CD14-positive monocyte (primary cell): ENCODE data around the gene FRZB. TPM values are rescaled to one million over a fixed set of nuclear protein-coding genes. Genes with fewer than 3 reads are reported as not detected.

Experiments
- DNase-seq, 3 donors: peaks; one replicate each; pipeline ENCODE4 v3.0.0-alpha.2; 2011 to 2022
- H2AFZ ChIP-seq: 2 replicates; pipeline ENCODE4 v1.6.0; 2012; ENCODE audit warnings: mild to moderate bottlenecking, low read depth, low read length, inconsistent platforms; ENCODE audit not compliant: insufficient read depth, poor library complexity, severe bottlenecking
- H3K27ac ChIP-seq, 2 donors: 1 replicate in 1 of 2; 2 replicates in 1 of 2; pipeline ENCODE4 v1.5.1; 2012 to 2013; ENCODE audit warnings: low read length in 2 of 2, control low read depth in 1 of 2, inconsistent platforms in 1 of 2, low read depth in 1 of 2, mild to moderate bottlenecking in 1 of 2
- H3K27me3 ChIP-seq, 2 donors: one replicate each; pipeline versions ENCODE4 v1.6.0 to v1.6.1; 2011 to 2013; ENCODE audit warnings: low read length in 2 of 2; ENCODE audit not compliant: control insufficient read depth in 2 of 2, insufficient read depth in 2 of 2
- H3K36me3 ChIP-seq, 2 donors: replicated peaks in 1 of 2; 1 replicate in 1 of 2; 2 replicates in 1 of 2; pipeline versions ENCODE4 v1.5.1 to v1.6.1; 2012 to 2013; ENCODE audit warnings: low read length in 2 of 2, control low read depth in 1 of 2, inconsistent platforms in 1 of 2, mild to moderate bottlenecking in 1 of 2; ENCODE audit not compliant: insufficient read depth in 2 of 2, control insufficient read depth in 1 of 2
- H3K4me1 ChIP-seq, 2 donors: 1 replicate in 1 of 2; 2 replicates in 1 of 2; pipeline versions ENCODE4 v1.5.1 to v1.6.1; 2012 to 2013; ENCODE audit warnings: low read length in 2 of 2, control low read depth in 1 of 2, inconsistent platforms in 1 of 2, mild to moderate bottlenecking in 1 of 2, moderate library complexity in 1 of 2; ENCODE audit not compliant: insufficient read depth in 2 of 2, control insufficient read depth in 1 of 2
- H3K4me2 ChIP-seq: replicated peaks from 2 replicates; pipeline ENCODE3; 2012; ENCODE audit warnings: low read length, moderate library complexity, mild to moderate bottlenecking; ENCODE audit not compliant: poor library complexity, severe bottlenecking; ENCODE audit errors: extremely low read depth
- H3K4me3 ChIP-seq, 3 experiments: fragments of 200-600 bp in 1 of 3; sonication (generic) in 1 of 3; replicated peaks in 1 of 3; 1 replicate in 2 of 3; 2 replicates in 1 of 3; pipeline ENCODE4 v1.5.1; 2011 to 2013; ENCODE audit warnings: low read length in 3 of 3, mild to moderate bottlenecking in 3 of 3, control low read depth in 2 of 3, low read depth in 2 of 3, inconsistent platforms in 1 of 3, moderate library complexity in 1 of 3
- H3K79me2 ChIP-seq: 2 replicates; pipeline ENCODE4 v1.6.0; 2012; ENCODE audit warnings: mild to moderate bottlenecking, control low read depth, inconsistent platforms, low read length, moderate library complexity; ENCODE audit not compliant: insufficient read depth
- H3K9ac ChIP-seq: 2 replicates; pipeline ENCODE4 v1.6.0; 2017; ENCODE audit warnings: low read length, mild to moderate bottlenecking; ENCODE audit not compliant: insufficient read depth, poor library complexity, severe bottlenecking
- H3K9me3 ChIP-seq, 2 donors: replicated peaks in 1 of 2; 1 replicate in 1 of 2; 2 replicates in 1 of 2; pipeline versions ENCODE4 v1.5.1 to v1.6.1; 2012 to 2013; ENCODE audit warnings: low read length in 2 of 2, control low read depth in 1 of 2; ENCODE audit not compliant: control insufficient read depth in 1 of 2, insufficient read depth in 1 of 2
- H4K20me1 ChIP-seq: 2 replicates; pipeline ENCODE4 v1.6.0; 2012; ENCODE audit warnings: mild to moderate bottlenecking, low read length, control low read depth, moderate library complexity; ENCODE audit not compliant: insufficient read depth
- H3K27ac Mint-ChIP-seq, 7 donors: one replicate each; pipeline ENCODE4 v1.8.0; 2020; ENCODE audit warnings: mild to moderate bottlenecking in 7 of 7, mixed read lengths in 7 of 7, moderate library complexity in 6 of 7, inconsistent platforms in 2 of 7
- H3K27me3 Mint-ChIP-seq, 3 donors: one replicate each; pipeline ENCODE4 v1.8.0; 2021 to 2022; ENCODE audit warnings: low read depth in 3 of 3, mild to moderate bottlenecking in 3 of 3, mixed read lengths in 3 of 3, moderate library complexity in 3 of 3, inconsistent platforms in 1 of 3
- H3K36me3 Mint-ChIP-seq, 2 donors: one replicate each; pipeline ENCODE4 v1.8.0; 2020; ENCODE audit warnings: mixed read lengths in 2 of 2, inconsistent platforms in 1 of 2, mild to moderate bottlenecking in 1 of 2
- H3K4me1 Mint-ChIP-seq: one replicate; pipeline ENCODE4 v1.8.0; 2020; ENCODE audit warnings: mild to moderate bottlenecking, mixed read lengths
- H3K4me3 Mint-ChIP-seq, 2 donors: one replicate each; pipeline ENCODE4 v1.8.0; 2020; ENCODE audit warnings: mild to moderate bottlenecking in 2 of 2, mixed read lengths in 2 of 2, moderate library complexity in 1 of 2
- H3K9me3 Mint-ChIP-seq, 7 donors: one replicate each; pipeline ENCODE4 v1.8.0; 2020 to 2022; ENCODE audit warnings: mixed read lengths in 7 of 7, mild to moderate bottlenecking in 6 of 7, moderate library complexity in 6 of 7, inconsistent platforms in 2 of 7
- WGBS: methylation state at CpG from one replicate; pipeline ENCODE4 v1.1.5; 2013; ENCODE audit warnings: missing lambda C conversion rate; ENCODE audit not compliant: insufficient coverage; 5-methylcytosine and 5-hydroxymethylcytosine counted together
- intact Hi-C, 2 donors: fragments of 100-400 bp; cut with micrococcal nuclease; formaldehyde crosslinking; loops; one replicate each; pipeline versions ENCODE4 v1.15.0 to v1.15.1; 2023
- polyA plus RNA-seq, 3 donors: library from polyadenylated mRNA; depleted of rRNA in 1 of 3; unstranded in 2 of 3; stranded (reverse) in 1 of 3; fragments of 300-500 nt in 2 of 3; fragments of >200 nt in 1 of 3; fragmentation: Illumina TruSeq in 2 of 3; gene quantifications; 1 replicate in 2 of 3; 2 replicates in 1 of 3; pipeline ENCODE4 v1.2.3, GENCODE V29; 2012 to 2021
- TF ChIP-seq, protein P1 (sequence below): fragments of 200-600 bp; IDR thresholded peaks from one replicate; pipeline ENCODE4 v1.8.0; 2022; ENCODE audit warnings: antibody characterized with exemption, mild to moderate bottlenecking

Gene FRZB
- polyA plus RNA-seq, 3 donors, result not detected

DNA sequence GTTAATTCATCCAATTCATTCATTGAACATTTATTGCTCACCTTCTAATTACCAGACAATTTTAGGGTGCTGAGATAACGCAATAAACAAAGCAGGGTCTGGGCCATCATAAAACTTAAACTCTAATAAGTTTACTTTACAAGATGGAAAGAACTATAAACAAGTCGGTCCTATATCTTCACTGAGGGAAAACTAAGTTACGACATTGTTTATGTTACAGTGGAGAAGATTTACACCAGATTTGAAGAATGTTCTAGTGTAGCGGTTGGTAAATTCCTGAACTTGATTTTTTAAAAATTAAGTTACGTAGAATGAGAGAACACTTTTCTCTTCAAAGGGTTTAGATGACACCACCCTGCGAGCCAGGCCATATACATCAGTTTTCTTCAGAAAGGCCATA lies 20.7 kb upstream of the FRZB start:
- DNase-seq, result no peak
- Histone ChIP-seq H4K20me1 (no peaks in the 10 kb centered on the region), H3K4me1 (no peaks in the 10 kb centered on the region), H3K4me2 (no peak overlapping the region), H3K4me3 (no peak overlapping the region), H3K9me3 (no peaks in the 10 kb centered on the region), H3K27ac (no peak overlapping the region), H3K27me3 (no peaks in the 10 kb centered on the region), H3K9ac (no peak overlapping the region), H2AFZ (no peak overlapping the region), H3K79me2 (no peaks in the 10 kb centered on the region), H3K36me3 (no peaks in the 10 kb centered on the region)
- Mint-ChIP-seq H3K9me3 (peaks cover 0 to 3% (median 0%) of the 10 kb centered on the region in 7 donors), H3K27me3 (peaks cover 1 to 4% (median 1%) of the 10 kb centered on the region in 3 donors), H3K27ac (no peak overlapping the region), H3K36me3 (no peaks in the 10 kb centered on the region), H3K4me3 (no peak overlapping the region), H3K4me1 (no peaks in the 10 kb centered on the region)
- intact Hi-C loops, result no loop called here
- WGBS, result no CpG with 5 or more reads among the region's 6 CpGs
- TF ChIP-seq, protein P1, sequence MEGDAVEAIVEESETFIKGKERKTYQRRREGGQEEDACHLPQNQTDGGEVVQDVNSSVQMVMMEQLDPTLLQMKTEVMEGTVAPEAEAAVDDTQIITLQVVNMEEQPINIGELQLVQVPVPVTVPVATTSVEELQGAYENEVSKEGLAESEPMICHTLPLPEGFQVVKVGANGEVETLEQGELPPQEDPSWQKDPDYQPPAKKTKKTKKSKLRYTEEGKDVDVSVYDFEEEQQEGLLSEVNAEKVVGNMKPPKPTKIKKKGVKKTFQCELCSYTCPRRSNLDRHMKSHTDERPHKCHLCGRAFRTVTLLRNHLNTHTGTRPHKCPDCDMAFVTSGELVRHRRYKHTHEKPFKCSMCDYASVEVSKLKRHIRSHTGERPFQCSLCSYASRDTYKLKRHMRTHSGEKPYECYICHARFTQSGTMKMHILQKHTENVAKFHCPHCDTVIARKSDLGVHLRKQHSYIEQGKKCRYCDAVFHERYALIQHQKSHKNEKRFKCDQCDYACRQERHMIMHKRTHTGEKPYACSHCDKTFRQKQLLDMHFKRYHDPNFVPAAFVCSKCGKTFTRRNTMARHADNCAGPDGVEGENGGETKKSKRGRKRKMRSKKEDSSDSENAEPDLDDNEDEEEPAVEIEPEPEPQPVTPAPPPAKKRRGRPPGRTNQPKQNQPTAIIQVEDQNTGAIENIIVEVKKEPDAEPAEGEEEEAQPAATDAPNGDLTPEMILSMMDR, result no peak

DNA sequence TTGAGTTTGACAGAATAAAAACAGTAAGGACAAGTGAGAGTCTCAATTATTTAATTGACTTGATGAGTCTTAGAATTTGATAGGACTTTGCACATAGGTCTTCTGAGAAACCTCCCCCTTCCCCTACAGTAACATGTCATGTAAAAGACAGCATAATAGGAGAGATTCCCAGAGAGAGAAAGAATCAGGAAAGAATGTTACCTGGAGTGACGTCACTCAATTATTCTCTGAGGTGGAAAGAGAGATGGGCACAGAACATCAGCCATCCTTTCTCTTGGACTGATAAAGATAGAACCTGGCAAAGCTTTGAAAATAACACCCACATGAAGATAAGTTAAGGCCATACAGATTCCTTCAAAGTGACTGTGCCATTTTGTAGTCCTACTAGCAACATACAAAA lies 19.3 kb upstream of the FRZB start:
- Histone ChIP-seq H3K4me1 (no peaks in the 10 kb centered on the region), H3K27ac (no peak overlapping the region), H3K79me2 (no peaks in the 10 kb centered on the region), H3K27me3 (no peaks in the 10 kb centered on the region), H3K4me2 (no peak overlapping the region), H2AFZ (no peak overlapping the region), H3K4me3 (no peak overlapping the region), H3K9me3 (peaks cover 4% of the 10 kb centered on the region in 2 donors), H4K20me1 (no peaks in the 10 kb centered on the region), H3K36me3 (no peaks in the 10 kb centered on the region), H3K9ac (no peak overlapping the region)
- WGBS, result no CpG with 5 or more reads among the region's 1 CpG
- TF ChIP-seq, protein P1, result no peak
- no peaks in the 10 kb centered on the region for H3K4me1 Mint-ChIP-seq
- DNase-seq, result no peak
- peaks cover 1 to 4% (median 1%) of the 10 kb centered on the region in 3 donors for H3K27me3 Mint-ChIP-seq
- peaks cover 0 to 3% (median 0%) of the 10 kb centered on the region in 7 donors for H3K9me3 Mint-ChIP-seq
- intact Hi-C loops, result no loop called here
- H3K27ac Mint-ChIP-seq, result no peak overlapping the region
- H3K4me3 Mint-ChIP-seq, result no peak overlapping the region
- no peaks in the 10 kb centered on the region for H3K36me3 Mint-ChIP-seq
